Gastroesophageal sphincter (tissue), 3 donors: ENCODE measurements around the gene SLC3A2.

Experiments used
- EP300 ChIP-seq: sonication (generic); formaldehyde crosslinking; IDR thresholded peaks from one replicate; pipeline ENCODE4 v1.6.1; 2017; ENCODE audit warnings: antibody characterized with exemption, mild to moderate bottlenecking
- POLR2A ChIP-seq, 2 donors: fragments of 450-650 bp; IDR thresholded peaks; one replicate each; pipeline ENCODE4 v1.6.1; 2017; ENCODE audit warnings: antibody characterized with exemption in 2 of 2, mild to moderate bottlenecking in 2 of 2, moderate library complexity in 1 of 2
- POLR2AphosphoS5 ChIP-seq: sonication (generic); formaldehyde crosslinking; IDR thresholded peaks from one replicate; pipeline ENCODE4 v1.6.1; 2017; ENCODE audit warnings: antibody characterized with exemption
- TF ChIP-seq, protein P1 (sequence below), 4 experiments: fragments of 200-600 bp in 2 of 4; fragments of 450-650 bp in 2 of 4; sonication (generic) in 1 of 4; IDR thresholded peaks; one replicate each; pipeline ENCODE4 v1.5.1; 2017 to 2019; ENCODE audit warnings: antibody characterized with exemption in 4 of 4, mild to moderate bottlenecking in 2 of 4, moderate library complexity in 2 of 4

DNA sequence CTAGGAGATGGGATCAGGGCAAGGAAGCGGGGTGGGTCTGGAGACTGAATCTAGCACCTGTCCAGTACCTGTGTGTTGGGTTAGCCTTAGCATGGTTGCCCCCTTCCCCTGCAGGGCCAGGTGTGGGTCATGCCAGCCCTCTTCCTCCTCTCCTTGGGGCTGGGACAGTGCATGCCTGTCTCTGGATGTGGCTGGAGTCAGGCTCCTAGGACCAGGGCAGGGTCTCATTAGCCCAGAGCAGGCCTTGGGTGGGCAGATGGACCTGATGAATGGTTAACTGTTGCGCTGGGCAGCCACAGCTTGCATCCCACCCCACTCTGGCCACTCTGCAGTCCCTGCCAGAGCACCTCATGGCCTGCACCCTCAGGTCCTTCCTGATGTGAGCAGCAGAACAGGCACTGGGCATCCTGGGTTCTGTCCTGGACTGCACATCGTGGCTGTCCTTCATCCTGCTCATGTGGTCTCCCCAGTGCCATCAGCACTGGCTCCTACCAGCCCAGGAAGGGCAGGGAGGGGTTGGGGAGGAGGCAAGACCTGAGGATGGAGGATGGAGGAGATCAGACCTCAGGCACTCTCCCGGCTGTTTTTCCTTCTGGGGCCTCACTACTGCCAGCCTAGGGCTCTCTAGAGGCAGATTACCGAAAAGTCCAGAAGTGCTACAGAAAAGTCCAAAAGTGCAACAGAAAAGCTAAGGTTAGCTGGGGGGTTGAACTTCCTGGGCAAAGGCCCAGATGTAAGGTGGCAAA, 53.2 kb downstream of the SLC3A2 start:
- TF ChIP-seq POLR2A (IDR thresholded peaks at IDR 0.05) (no peak), POLR2AphosphoS5 (no peak), EP300 (no peak)
- TF ChIP-seq, protein P1, sequence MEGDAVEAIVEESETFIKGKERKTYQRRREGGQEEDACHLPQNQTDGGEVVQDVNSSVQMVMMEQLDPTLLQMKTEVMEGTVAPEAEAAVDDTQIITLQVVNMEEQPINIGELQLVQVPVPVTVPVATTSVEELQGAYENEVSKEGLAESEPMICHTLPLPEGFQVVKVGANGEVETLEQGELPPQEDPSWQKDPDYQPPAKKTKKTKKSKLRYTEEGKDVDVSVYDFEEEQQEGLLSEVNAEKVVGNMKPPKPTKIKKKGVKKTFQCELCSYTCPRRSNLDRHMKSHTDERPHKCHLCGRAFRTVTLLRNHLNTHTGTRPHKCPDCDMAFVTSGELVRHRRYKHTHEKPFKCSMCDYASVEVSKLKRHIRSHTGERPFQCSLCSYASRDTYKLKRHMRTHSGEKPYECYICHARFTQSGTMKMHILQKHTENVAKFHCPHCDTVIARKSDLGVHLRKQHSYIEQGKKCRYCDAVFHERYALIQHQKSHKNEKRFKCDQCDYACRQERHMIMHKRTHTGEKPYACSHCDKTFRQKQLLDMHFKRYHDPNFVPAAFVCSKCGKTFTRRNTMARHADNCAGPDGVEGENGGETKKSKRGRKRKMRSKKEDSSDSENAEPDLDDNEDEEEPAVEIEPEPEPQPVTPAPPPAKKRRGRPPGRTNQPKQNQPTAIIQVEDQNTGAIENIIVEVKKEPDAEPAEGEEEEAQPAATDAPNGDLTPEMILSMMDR (IDR thresholded peaks at IDR 0.05), result no peak
